SIG-M5 treated with dmso at 0.1 percent for 504 hours (cell line): Measurements from ENCODE around the gene ABRACL.
"Not testable (repeated sequence)": the region's sequence is repeated elsewhere in the genome, so short reads cannot be mapped to it uniquely, and the experiment has no call there.

Experiments used
- DNase-seq: peaks from one replicate; lab custom pipeline; 2025; ENCODE audit not compliant: unreplicated experiment; lab: John Stamatoyannopoulos, UW

The ABRACL gene

GRCh38 chr6:139010674-139011073 is 17.9 kb upstream of the ABRACL start:
- DNase-seq: no peak

DNA sequence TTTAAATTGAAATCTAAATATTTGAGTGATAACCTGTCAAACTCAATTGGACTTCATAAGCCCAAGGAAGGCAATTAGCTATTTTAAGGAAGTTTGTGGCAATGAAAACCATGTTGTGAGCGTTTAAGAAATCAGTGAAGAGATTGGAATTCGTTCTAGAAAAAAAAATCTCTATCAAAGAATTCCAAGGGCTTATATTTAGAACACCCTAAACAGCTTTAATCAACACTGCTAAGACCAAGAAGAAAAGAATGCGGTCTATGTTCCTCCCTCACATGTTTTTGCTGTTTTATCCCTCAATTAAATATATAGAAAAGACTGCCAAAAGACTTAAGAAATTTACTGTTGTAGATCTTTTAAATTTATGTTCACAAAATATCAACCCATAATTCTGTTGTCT is 16.6 kb upstream of the ABRACL start:
- no peak for DNase-seq

- DNase-seq: no peak
Observed at GRCh38 chr6:139013185-139013800, 15.3 kb upstream of the ABRACL start.

GRCh38 chr6:139014945-139015344 is 13.6 kb upstream of the ABRACL start:
- no peak for DNase-seq

DNA sequence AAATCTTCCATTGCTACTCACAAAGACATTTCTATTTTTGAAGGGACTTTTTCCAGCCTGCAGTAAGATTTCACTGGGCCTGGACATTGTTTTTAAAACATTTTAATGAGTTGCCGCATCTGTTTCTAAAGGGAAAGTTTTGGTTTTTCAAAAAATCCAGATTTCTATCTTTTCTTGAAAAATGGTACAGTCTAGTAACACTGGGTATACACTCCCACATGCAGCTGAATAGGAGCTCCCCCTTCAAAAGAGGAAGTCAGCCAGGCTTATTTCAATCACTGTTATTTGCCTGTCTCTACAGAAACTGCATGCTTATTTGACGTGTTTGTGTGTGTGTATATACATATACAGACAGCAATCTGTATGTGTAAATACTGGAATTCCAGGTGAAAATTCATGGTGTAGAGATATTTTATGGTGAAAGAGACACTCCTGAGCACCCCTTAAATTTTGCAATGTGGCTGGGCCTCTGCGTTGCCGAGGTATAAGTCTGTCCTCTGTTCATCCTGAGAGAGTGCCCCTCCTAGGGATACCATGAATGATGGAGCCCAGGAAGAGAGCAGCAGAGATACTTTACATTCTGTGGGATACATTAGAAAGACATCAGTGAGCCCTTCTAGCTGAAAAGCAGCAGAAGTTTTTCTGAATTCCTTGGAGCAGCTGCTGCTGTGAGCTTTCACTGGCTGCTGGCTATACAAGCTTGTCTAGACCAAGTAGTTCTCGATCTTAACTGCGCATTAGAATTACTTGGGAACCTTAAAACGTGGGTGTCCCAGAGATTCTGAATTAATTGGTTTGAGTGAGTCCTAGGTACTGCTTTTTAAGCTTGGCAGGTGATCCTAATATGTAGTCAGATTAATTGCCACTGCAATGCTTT is 12.0 kb upstream of the ABRACL start:
- DNase-seq: peak; percentile 69

DNA sequence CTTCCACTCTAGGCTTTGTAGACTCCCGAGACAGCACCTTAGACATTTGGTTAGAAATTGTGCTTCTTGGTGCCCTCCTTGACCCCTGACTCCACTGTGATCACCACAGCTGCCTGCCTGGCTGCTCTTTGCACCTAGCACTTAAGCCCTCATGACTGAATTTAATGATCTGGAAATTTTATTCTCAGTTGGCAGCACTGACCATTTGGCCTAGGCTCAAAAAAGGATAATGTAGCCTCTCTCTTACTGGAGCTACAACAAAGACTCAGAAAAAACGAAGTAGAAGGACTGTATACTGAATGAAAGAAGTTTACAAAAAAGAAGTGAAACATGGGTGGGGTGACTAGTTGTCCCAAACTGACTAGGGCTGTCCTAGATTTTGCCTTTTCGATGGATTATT is 11.3 kb upstream of the ABRACL start:
- DNase-seq: no peak

DNA sequence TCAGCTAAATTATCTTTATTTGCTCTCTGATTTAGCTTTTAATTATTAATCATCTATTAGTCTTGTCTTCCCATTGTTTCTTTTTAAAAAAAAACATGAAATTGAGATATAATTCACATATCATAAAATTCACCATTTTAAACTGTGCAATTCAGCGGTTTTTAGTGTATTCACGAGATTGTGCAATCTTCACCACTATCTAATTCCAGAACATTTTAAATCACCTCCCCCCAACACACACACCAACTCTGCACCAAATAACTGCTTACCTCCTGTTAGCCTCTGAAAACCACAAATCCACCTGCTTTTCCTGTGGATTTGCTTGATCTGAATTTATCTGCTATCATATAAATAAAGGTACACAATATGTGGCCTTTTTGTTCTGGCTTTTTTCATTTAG is 8.8 kb upstream of the ABRACL start:
- peak; percentile 11 for DNase-seq

- DNase-seq: no peak
Observed at GRCh38 chr6:139020689-139021088, 7.9 kb upstream of the ABRACL start.

- DNase-seq: peak; percentile 62
Observed at GRCh38 chr6:139025416-139025815, 3.1 kb upstream of the ABRACL start.

GRCh38 chr6:139027620-139028182 is 844 bp upstream of the ABRACL start:
- DNase-seq: peak; percentile 70

GRCh38 chr6:139028215-139028657 is 309 bp upstream of the ABRACL start:
- DNase-seq: peak; percentile 37

GRCh38 chr6:139029470-139030227 is 1.1 kb downstream of the ABRACL start:
- peak; percentile 56 for DNase-seq

DNA sequence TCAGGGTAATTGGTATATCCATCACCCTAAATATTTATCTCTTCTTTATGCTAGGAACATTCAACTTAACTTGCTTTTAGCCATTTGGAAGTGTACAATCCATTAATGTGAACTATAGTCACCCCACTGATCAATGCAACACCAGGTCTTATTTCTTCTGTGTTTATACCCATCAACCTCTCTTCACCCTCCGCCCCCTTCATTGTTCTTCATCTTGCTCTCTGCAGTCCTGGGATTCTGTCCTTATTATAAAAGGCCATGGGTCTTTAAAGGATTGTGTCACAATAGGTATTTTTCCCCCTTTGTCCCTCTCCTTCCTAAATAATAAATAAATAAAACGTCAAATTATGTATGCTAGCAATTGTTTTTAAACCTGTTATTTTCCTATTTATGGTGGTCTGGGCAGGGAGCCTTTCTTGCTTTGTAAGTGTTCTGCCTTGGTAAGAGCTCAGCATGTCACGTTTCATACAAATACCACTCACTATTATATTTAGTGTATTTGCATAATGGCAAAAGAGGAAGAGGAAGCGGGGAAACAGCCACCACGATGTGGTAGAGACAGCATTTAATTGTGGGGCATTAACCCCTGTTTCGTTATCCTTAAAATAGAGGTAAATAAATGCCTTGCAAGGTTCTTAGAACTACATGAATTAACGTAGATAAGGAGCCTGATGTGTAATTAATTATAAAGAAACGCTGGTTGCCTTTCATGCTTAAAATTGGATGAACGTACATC is 1.9 kb downstream of the ABRACL start:
- peak; percentile 86 for DNase-seq

- DNase-seq: no peak
Observed at GRCh38 chr6:139037490-139037889, 8.9 kb downstream of the ABRACL start.

- no peak for DNase-seq
Observed at GRCh38 chr6:139044250-139044649, 15.7 kb downstream of the ABRACL start.

GRCh38 chr6:139047677-139048076 is 19.1 kb downstream of the ABRACL start:
- no peak for DNase-seq

- not testable (repeated sequence) for DNase-seq
Observed at GRCh38 chr6:139048912-139049311, 20.4 kb downstream of the ABRACL start.

- DNase-seq: not testable (repeated sequence)
Observed at GRCh38 chr6:139050131-139050769, 21.7 kb downstream of the ABRACL start.

GRCh38 chr6:139050770-139051313 is 22.3 kb downstream of the ABRACL start:
- DNase-seq: no peak
